Activated CD4-positive, alpha-beta memory T cell treated with anti-CD3 and anti-CD28 coated beads for 36 hours (primary cell): ENCODE results near the gene UVRAG. TPM values are rescaled to one million over a fixed set of nuclear protein-coding genes. Genes with fewer than 3 reads are reported as not detected.

Experiments used
- CTCF ChIA-PET: fragments of 350-600 bp; sonication (Branson Sonifier 250); formaldehyde crosslinking; loops from one replicate; lab custom pipeline; 2021; ENCODE audit warnings: antibody characterized with exemption, inconsistent platforms; lab: Charles Lee
- POLR2A ChIA-PET: fragments of 350-600 bp; sonication (Branson Sonifier 250); formaldehyde crosslinking; loops from one replicate; lab custom pipeline; 2021; ENCODE audit warnings: antibody characterized with exemption; lab: Charles Lee
- DNase-seq: peaks from one replicate; pipeline ENCODE4 v3.0.0-alpha.2; 2020
- H3K27ac Mint-ChIP-seq: one replicate; pipeline ENCODE4 v1.8.0; 2021; ENCODE audit warnings: mixed read lengths
- H3K27me3 Mint-ChIP-seq: one replicate; pipeline ENCODE4 v1.8.0; 2021; ENCODE audit warnings: mixed read lengths
- H3K36me3 Mint-ChIP-seq: one replicate; pipeline ENCODE4 v1.8.0; 2021; ENCODE audit warnings: mixed read lengths
- H3K4me1 Mint-ChIP-seq: one replicate; pipeline ENCODE4 v1.8.0; 2021; ENCODE audit warnings: low read depth, mixed read lengths
- H3K4me3 Mint-ChIP-seq: one replicate; pipeline ENCODE4 v1.8.0; 2021; ENCODE audit warnings: mild to moderate bottlenecking, mixed read lengths
- H3K9me3 Mint-ChIP-seq: one replicate; pipeline ENCODE4 v1.8.0; 2021; ENCODE audit warnings: mixed read lengths
- intact Hi-C: fragments of 100-400 bp; cut with micrococcal nuclease; formaldehyde crosslinking; loops from one replicate; pipeline ENCODE4 v1.15.1; 2023
- total RNA-seq, 2 experiments: library from RNA; stranded (reverse); gene quantifications; one replicate each; pipeline ENCODE4 v1.2.3, GENCODE V29; 2021

UVRAG gene
- total RNA-seq, 2 experiments from 2014 or later = 15.5 to 16.7 TPM

DNA sequence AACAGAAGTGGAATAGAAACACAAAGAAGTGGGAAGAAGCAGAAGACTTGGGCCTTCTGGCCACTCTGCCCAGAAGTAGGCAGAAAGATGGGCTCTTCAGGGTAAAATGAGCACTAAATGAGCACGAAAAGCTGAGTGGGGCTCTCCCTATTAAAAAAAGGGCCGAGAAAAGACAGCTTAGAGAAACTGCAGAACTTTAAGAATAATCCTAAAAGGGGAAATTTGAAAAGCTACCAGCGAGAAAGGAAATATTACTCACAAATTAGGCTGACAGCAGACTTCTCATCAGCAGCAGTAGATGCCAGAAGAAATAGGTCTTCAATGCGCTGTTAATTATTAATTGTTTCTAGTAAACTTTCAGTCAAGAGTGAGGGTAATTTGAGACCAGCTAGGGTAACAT, 78.2 kb downstream of the UVRAG start:
- Mint-ChIP-seq H3K27me3 (no peaks in the 10 kb centered on the region), H3K4me3 (no peak overlapping the region), H3K27ac (no peak overlapping the region), H3K4me1 (peaks cover 19% of the 10 kb centered on the region), H3K36me3 (peaks cover 6% of the 10 kb centered on the region), H3K9me3 (no peaks in the 10 kb centered on the region)
- ChIA-PET CTCF (interaction anchor here (0.9 to 2.5 kb wide), 4 partner anchors 259 to 424 kb away, joined by 3 to 18 read pairs (median 3); no protein-coding TSS in a partner anchor), POLR2A (interaction anchor here (0.7 to 0.9 kb wide), 2 partner anchors 20 to 341 kb away, joined by 3 to 4 read pairs; no protein-coding TSS in a partner anchor)
- no peak for DNase-seq
- intact Hi-C loops = no loop called here

GRCh38 chr11:75894036-75894585, 79.1 kb downstream of the UVRAG start:
- Mint-ChIP-seq H3K4me1 (peaks cover 19% of the 10 kb centered on the region), H3K27ac (no peak overlapping the region), H3K27me3 (no peaks in the 10 kb centered on the region), H3K36me3 (peaks cover 6% of the 10 kb centered on the region), H3K9me3 (no peaks in the 10 kb centered on the region), H3K4me3 (no peak overlapping the region)
- DNase-seq = no peak
- intact Hi-C loops = loop anchor here (1.0 kb wide), 1 partner anchor 14 kb away; no protein-coding TSS in a partner anchor
- CTCF ChIA-PET = interaction anchor here (0.9 to 2.5 kb wide), 3 partner anchors 258 to 423 kb away, joined by 3 to 18 read pairs (median 3); no protein-coding TSS in a partner anchor
- POLR2A ChIA-PET = no interaction called here

DNA sequence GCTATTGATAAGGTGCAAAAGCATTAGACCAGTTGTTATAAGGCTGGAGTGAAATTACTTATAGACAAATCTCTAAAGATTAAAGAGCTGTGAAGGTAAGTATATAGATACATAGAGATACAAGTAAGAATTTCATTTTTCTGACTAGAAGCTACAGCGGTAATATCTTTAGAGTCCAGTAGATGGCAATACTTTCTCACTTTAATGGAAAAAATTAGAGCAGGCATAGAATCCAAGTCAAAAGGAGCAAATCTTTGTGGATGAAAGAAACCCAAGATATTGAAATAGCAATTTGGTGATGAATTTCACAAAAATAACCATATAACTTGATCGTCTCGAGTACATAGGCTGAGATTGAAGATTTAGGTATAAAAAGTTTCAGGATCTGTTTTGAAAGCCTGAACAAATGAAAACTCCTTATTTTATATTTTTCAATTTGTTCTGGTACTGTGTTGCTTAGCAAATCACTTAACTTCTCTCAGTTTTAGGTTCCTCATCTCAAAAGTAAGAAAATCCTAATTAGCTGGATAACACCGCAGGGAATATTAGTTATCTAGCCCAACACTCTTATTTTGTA, 81.9 kb downstream of the UVRAG start:
- Mint-ChIP-seq H3K36me3 (peaks cover 4% of the 10 kb centered on the region), H3K27me3 (no peaks in the 10 kb centered on the region), H3K9me3 (no peaks in the 10 kb centered on the region), H3K27ac (no peak overlapping the region), H3K4me1 (peaks cover 19% of the 10 kb centered on the region), H3K4me3 (no peak overlapping the region)
- intact Hi-C loops = loop anchor here (1.0 to 5.0 kb wide), 3 partner anchors 255 to 422 kb away; partner anchors contain the start of gene WNT11
- CTCF ChIA-PET = interaction anchor here (0.7 to 8.0 kb wide), 19 partner anchors 14 to 516 kb away, joined by 3 to 131 read pairs (median 4); no protein-coding TSS in a partner anchor
- POLR2A ChIA-PET = interaction anchor here (1.0 kb wide), 1 partner anchor 213 kb away, joined by 3 read pairs; no protein-coding TSS in a partner anchor
- DNase-seq = no peak

DNA sequence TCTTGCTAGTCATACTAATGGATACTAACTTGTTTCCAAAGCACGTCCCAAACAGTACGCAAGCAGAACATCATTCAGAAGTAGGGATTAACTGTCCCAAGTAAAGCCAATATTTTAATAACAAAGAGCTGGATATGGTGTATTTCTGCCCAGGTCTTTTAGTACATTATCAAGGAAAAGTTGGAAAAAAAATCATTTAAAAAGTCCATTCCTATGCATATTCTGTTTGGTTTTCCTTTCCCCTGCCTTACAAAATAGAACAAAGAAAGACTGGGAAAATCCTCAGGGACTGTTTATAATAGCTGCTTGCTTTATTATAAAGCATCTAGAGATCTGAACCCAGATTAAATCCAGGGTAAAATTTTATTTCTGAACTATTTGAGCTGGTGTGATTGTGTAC, 83.9 kb downstream of the UVRAG start:
- POLR2A ChIA-PET = no interaction called here
- CTCF ChIA-PET = interaction anchor here (0.6 to 8.0 kb wide), 4 partner anchors 254 to 626 kb away, joined by 3 to 131 read pairs (median 4); no protein-coding TSS in a partner anchor
- Mint-ChIP-seq H3K4me3 (no peak overlapping the region), H3K9me3 (no peaks in the 10 kb centered on the region), H3K4me1 (peaks cover 7% of the 10 kb centered on the region), H3K27me3 (no peaks in the 10 kb centered on the region), H3K36me3 (peaks cover 2% of the 10 kb centered on the region), H3K27ac (no peak overlapping the region)
- intact Hi-C loops = loop anchor here (5.0 kb wide), 1 partner anchor 308 kb away; the partner anchor contains the start of gene WNT11
- DNase-seq = no peak

- intact Hi-C loops = loop anchor here (5.0 kb wide), 1 partner anchor 307 kb away; the partner anchor contains the start of gene WNT11
- Mint-ChIP-seq H3K4me3 (no peak overlapping the region), H3K4me1 (peaks cover 2% of the 10 kb centered on the region), H3K36me3 (peaks cover 2% of the 10 kb centered on the region), H3K9me3 (no peaks in the 10 kb centered on the region), H3K27me3 (no peaks in the 10 kb centered on the region), H3K27ac (no peak overlapping the region)
- ChIA-PET CTCF (interaction anchor here (8.0 kb wide), 1 partner anchor 253 kb away, joined by 131 read pairs; no protein-coding TSS in a partner anchor), POLR2A (no interaction called here)
- no peak for DNase-seq
Measured at GRCh38 chr11:75899806-75900205, 84.8 kb downstream of the UVRAG start.

GRCh38 chr11:75900848-75901247, 85.8 kb downstream of the UVRAG start:
- H3K27me3 Mint-ChIP-seq = no peaks in the 10 kb centered on the region
- H3K9me3 Mint-ChIP-seq = no peaks in the 10 kb centered on the region
- no peak overlapping the region for H3K27ac Mint-ChIP-seq
- ChIA-PET POLR2A (no interaction called here), CTCF (interaction anchor here (8.0 kb wide), 1 partner anchor 252 kb away, joined by 131 read pairs; no protein-coding TSS in a partner anchor)
- intact Hi-C loops = no loop called here
- no peak overlapping the region for H3K4me3 Mint-ChIP-seq
- H3K4me1 Mint-ChIP-seq = peaks cover 2% of the 10 kb centered on the region
- peaks cover 6% of the 10 kb centered on the region for H3K36me3 Mint-ChIP-seq
- DNase-seq = no peak

GRCh38 chr11:75902631-75903030, 87.6 kb downstream of the UVRAG start:
- no peaks in the 10 kb centered on the region for H3K9me3 Mint-ChIP-seq
- H3K4me3 Mint-ChIP-seq = no peak overlapping the region
- H3K36me3 Mint-ChIP-seq = peaks cover 6% of the 10 kb centered on the region
- DNase-seq = no peak
- H3K4me1 Mint-ChIP-seq = peaks cover 7% of the 10 kb centered on the region
- ChIA-PET CTCF (interaction anchor here (1.0 to 8.0 kb wide), 3 partner anchors 197 to 250 kb away, joined by 3 to 131 read pairs (median 19); no protein-coding TSS in a partner anchor), POLR2A (no interaction called here)
- no peak overlapping the region for H3K27ac Mint-ChIP-seq
- H3K27me3 Mint-ChIP-seq = no peaks in the 10 kb centered on the region
- intact Hi-C loops = no loop called here

GRCh38 chr11:75903276-75903675, 88.3 kb downstream of the UVRAG start:
- CTCF ChIA-PET = interaction anchor here (1.0 to 2.8 kb wide), 2 partner anchors 197 to 249 kb away, joined by 3 to 19 read pairs; no protein-coding TSS in a partner anchor
- Mint-ChIP-seq H3K27ac (no peak overlapping the region), H3K9me3 (no peaks in the 10 kb centered on the region), H3K27me3 (no peaks in the 10 kb centered on the region), H3K36me3 (peaks cover 7% of the 10 kb centered on the region), H3K4me1 (peaks cover 14% of the 10 kb centered on the region), H3K4me3 (no peak overlapping the region)
- no peak for DNase-seq
- POLR2A ChIA-PET = no interaction called here
- intact Hi-C loops = no loop called here

DNA sequence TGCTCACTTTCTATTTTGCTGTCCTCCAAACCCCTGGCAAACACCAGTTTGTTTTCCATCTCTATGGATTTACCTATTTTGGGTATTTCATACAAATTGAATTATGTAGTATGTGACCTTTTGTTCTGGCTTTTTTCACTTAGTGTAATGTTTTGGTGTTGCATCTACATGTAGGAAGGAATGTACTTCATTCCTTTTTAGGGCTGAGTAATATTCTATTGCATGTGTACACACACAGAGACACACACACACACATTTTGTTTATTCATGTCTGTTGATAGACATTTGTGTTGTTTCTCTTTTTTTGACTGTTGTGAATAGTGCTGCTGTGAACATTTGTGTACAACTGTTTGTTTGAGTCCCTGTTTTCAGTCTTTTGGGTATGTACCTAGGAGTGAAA, 90.4 kb downstream of the UVRAG start:
- no peak overlapping the region for H3K4me3 Mint-ChIP-seq
- peaks cover 7% of the 10 kb centered on the region for H3K36me3 Mint-ChIP-seq
- no peak for DNase-seq
- peaks cover 28% of the 10 kb centered on the region for H3K4me1 Mint-ChIP-seq
- POLR2A ChIA-PET = no interaction called here
- no peaks in the 10 kb centered on the region for H3K9me3 Mint-ChIP-seq
- H3K27ac Mint-ChIP-seq = no peak overlapping the region
- H3K27me3 Mint-ChIP-seq = no peaks in the 10 kb centered on the region
- CTCF ChIA-PET = interaction anchor here (2.8 kb wide), 1 partner anchor 247 kb away, joined by 19 read pairs; no protein-coding TSS in a partner anchor
- intact Hi-C loops = no loop called here

DNA sequence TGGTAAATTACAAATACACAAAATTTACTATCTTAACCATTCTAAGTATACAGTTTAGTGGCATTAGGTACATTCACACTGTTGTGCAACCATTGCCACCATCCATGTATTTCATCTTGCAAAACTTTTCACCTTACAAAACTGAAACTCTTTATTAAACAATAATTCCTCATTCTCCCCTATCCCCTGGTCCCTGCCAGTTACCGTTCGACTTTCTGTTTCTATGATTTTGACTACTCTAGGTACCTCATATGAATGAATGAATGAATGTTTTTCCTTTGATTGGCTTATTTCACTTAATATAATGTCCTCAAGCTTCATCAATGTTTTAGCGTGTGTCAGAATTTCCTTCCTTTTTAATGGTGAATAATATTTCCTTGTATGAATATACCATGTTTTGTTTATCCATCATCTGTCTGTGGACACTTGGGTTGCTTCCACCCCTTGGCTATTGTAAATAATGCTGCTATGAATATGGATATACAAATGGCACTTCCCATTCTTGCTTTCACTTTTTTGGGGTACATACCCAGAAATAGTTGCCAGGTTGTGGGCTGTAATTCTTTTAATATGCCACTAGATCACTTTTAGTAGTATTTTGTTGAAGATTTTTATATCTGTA, 93.0 kb downstream of the UVRAG start:
- DNase-seq = no peak
- CTCF ChIA-PET = interaction anchor here (0.6 to 1.0 kb wide), 2 partner anchors 15 to 244 kb away, joined by 3 read pairs; no protein-coding TSS in a partner anchor
- intact Hi-C loops = loop anchor here (1.0 kb wide), 1 partner anchor 14 kb away; no protein-coding TSS in a partner anchor
- no peaks in the 10 kb centered on the region for H3K9me3 Mint-ChIP-seq
- H3K36me3 Mint-ChIP-seq = peaks cover 19% of the 10 kb centered on the region
- no peak overlapping the region for H3K4me3 Mint-ChIP-seq
- POLR2A ChIA-PET = no interaction called here
- no peaks in the 10 kb centered on the region for H3K27me3 Mint-ChIP-seq
- peaks cover 28% of the 10 kb centered on the region for H3K4me1 Mint-ChIP-seq
- no peak overlapping the region for H3K27ac Mint-ChIP-seq

- intact Hi-C loops = no loop called here
- ChIA-PET CTCF (interaction anchor here (0.6 to 1.2 kb wide), 3 partner anchors 14 to 242 kb away, joined by 3 to 5 read pairs (median 4); no protein-coding TSS in a partner anchor), POLR2A (no interaction called here)
- Mint-ChIP-seq H3K27me3 (no peaks in the 10 kb centered on the region), H3K9me3 (no peaks in the 10 kb centered on the region), H3K4me3 (no peak overlapping the region), H3K27ac (no peak overlapping the region), H3K36me3 (peaks cover 28% of the 10 kb centered on the region), H3K4me1 (peaks cover 28% of the 10 kb centered on the region)
- DNase-seq = no peak
Measured at GRCh38 chr11:75910426-75911145, 95.6 kb downstream of the UVRAG start.
